ENCODE results near the gene EFNA1. TPM values are rescaled to one million over a fixed set of nuclear protein-coding genes. Genes with fewer than 3 reads are reported as not detected.

The EFNA1 gene
- total RNA-seq, 1 donor from 2014 or later = 144 TPM

DNA sequence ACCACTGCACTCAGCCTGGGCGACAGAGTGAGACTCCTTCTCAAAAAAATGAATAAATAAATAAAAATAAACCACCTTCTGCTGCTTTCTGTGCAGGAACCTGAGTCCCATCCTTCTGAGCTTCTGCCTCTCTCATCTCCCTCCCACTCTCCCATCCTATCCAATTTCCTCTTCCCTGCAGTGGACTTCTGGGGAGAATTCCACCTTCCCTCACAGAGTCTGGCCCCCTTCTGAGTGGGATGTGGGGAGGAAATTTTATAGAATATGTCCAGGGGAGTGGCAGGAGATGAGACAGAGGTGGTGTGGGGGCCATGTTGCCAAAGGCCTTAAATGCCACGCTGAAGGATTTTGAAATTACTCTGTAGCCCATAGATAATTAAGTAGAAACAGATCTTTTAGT lies 5.4 kb upstream of the EFNA1 start:
- Histone ChIP-seq H3K9me3 (no peaks in the 10 kb centered on the region), H3K4me3 (no peak overlapping the region), H3K4me1 (peaks cover 40% of the 10 kb centered on the region), H3K27me3 (ENCODE audit: low read depth) (peaks cover 7% of the 10 kb centered on the region), H3K36me3 (no peaks in the 10 kb centered on the region), H3K27ac (no peak overlapping the region)
- TF ChIP-seq, protein P1, sequence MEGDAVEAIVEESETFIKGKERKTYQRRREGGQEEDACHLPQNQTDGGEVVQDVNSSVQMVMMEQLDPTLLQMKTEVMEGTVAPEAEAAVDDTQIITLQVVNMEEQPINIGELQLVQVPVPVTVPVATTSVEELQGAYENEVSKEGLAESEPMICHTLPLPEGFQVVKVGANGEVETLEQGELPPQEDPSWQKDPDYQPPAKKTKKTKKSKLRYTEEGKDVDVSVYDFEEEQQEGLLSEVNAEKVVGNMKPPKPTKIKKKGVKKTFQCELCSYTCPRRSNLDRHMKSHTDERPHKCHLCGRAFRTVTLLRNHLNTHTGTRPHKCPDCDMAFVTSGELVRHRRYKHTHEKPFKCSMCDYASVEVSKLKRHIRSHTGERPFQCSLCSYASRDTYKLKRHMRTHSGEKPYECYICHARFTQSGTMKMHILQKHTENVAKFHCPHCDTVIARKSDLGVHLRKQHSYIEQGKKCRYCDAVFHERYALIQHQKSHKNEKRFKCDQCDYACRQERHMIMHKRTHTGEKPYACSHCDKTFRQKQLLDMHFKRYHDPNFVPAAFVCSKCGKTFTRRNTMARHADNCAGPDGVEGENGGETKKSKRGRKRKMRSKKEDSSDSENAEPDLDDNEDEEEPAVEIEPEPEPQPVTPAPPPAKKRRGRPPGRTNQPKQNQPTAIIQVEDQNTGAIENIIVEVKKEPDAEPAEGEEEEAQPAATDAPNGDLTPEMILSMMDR (IDR thresholded peaks at IDR 0.05) = no peak
- DNase-seq (no peak), ATAC-seq (no peak)
- intact Hi-C loops (cut with DNase I) = no loop called here

DNA sequence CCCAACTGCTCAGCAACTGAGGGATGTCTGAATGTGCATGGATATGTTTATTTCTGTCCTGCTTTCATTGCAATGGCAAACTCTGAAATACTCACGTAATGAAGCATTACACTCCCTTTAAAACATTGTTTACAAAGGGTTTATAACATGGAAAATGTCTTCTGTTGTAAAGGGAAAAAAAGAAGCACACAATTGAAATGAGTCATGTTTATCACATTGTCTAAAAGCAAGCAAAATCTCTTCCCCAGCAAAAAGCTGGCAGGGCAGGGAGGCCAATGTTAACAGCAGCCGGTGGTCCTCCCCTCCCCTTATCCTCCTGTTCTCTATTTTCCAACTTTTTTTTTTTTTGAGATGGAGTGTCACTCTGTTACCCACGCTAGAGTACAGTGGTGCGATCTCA lies 3.9 kb upstream of the EFNA1 start:
- TF ChIP-seq, protein P1 (IDR thresholded peaks at IDR 0.05) = no peak
- intact Hi-C loops (cut with DNase I) = no loop called here
- DNase-seq (no peak), ATAC-seq (no peak)
- H3K27ac ChIP-seq = peak overlapping the region; percentile 91
- H3K36me3 ChIP-seq = no peaks in the 10 kb centered on the region
- H3K4me3 ChIP-seq = no peak overlapping the region
- H3K4me1 ChIP-seq = peaks cover 53% of the 10 kb centered on the region
- H3K9me3 ChIP-seq = no peaks in the 10 kb centered on the region
- H3K27me3 ChIP-seq (ENCODE audit: low read depth) = peaks cover 13% of the 10 kb centered on the region

- Histone ChIP-seq H3K4me1 (peaks cover 53% of the 10 kb centered on the region), H3K4me3 (no peak overlapping the region), H3K27ac (peak overlapping the region; percentile 91), H3K27me3 (ENCODE audit: low read depth) (peaks cover 13% of the 10 kb centered on the region), H3K36me3 (peaks cover 3% of the 10 kb centered on the region), H3K9me3 (no peaks in the 10 kb centered on the region)
- TF ChIP-seq, protein P1 (IDR thresholded peaks at IDR 0.05) = no peak
- DNase-seq (peak; percentile 53), ATAC-seq (no peak)
- intact Hi-C loops (cut with DNase I) = no loop called here
These were observed 2.9 kb upstream of the EFNA1 start for GRCh38 chr1:155124503-155125463.

GRCh38 chr1:155125511-155125945 lies 2.1 kb upstream of the EFNA1 start:
- TF ChIP-seq, protein P1 (IDR thresholded peaks at IDR 0.05) = no peak
- intact Hi-C loops (cut with DNase I) = no loop called here
- peaks cover 7% of the 10 kb centered on the region for H3K36me3 ChIP-seq
- H3K9me3 ChIP-seq = no peaks in the 10 kb centered on the region
- H3K27ac ChIP-seq = peak overlapping the region; percentile 91
- ATAC-seq (no peak), DNase-seq (no peak)
- H3K4me3 ChIP-seq = no peak overlapping the region
- H3K27me3 ChIP-seq (ENCODE audit: low read depth) = peaks cover 13% of the 10 kb centered on the region
- H3K4me1 ChIP-seq = peaks cover 53% of the 10 kb centered on the region

GRCh38 chr1:155125946-155126555 lies 1.6 kb upstream of the EFNA1 start:
- TF ChIP-seq, protein P1 (IDR thresholded peaks at IDR 0.05) = no peak
- DNase-seq (peak; percentile 79), ATAC-seq (peak; percentile 16 to 48)
- intact Hi-C loops (cut with DNase I) = no loop called here
- Histone ChIP-seq H3K9me3 (no peaks in the 10 kb centered on the region), H3K27me3 (ENCODE audit: low read depth) (peaks cover 13% of the 10 kb centered on the region), H3K36me3 (peaks cover 12% of the 10 kb centered on the region), H3K27ac (peak overlapping the region; percentile 91), H3K4me1 (peaks cover 58% of the 10 kb centered on the region), H3K4me3 (peak overlapping the region; percentile 64)
